Measurements from ENCODE around the gene TMEM165. TPM values are rescaled to one million over a fixed set of nuclear protein-coding genes. Genes with fewer than 3 reads are reported as not detected.

TMEM165 gene
- total RNA-seq, 1 experiment from 2014 or later = 90.4 TPM

DNA sequence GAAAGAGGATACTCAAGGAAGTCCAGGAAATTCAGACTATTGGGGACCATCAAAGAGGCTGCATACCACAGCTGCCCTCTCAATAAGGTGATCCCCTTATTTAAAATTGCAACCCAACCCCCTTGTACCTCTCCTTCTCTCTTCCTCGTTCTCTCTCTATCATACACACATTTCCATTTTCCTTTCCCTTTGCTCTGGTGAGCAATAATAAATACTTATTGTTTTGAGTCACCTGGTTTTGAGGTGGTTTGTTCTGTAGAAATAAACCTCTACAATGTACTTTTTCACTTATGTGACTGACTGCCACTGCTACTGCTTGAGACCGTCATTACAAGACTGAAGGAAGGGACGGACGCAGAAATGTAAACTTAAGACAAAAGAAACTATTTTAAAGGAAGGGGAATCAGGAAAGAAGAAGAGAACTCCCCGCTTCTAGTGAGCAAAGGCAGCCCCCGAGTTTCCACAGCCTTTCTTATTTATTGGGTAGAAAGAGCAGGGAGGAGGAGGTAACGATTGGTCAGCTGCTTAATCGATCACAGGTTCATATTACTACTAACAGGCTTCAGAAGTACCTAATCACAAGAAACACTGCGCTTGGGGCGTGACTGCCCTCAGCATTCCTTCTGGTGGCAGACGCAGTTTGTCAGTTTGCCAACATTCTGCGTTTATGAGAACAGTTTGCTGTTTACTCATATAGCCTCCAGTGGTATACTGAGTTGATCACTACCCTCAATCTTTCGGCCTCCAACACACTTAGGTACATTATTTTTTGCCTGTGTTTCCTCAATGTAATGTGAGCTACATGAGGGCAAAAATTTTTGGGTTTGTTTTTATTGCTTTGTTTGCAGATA is 16.9 kb upstream of the TMEM165 start:
- no peaks in the 10 kb centered on the region for H3K4me1 Mint-ChIP-seq (ENCODE audit: low read depth, unreplicated experiment)
- no peaks in the 10 kb centered on the region for H3K27me3 Mint-ChIP-seq (ENCODE audit: insufficient read depth, unreplicated experiment)
- intact Hi-C loops (cut with micrococcal nuclease; ENCODE audit: unreplicated experiment) = no loop called here
- Histone ChIP-seq H3K4me1 (no peaks in the 10 kb centered on the region), H3K9me3 (no peaks in the 10 kb centered on the region), H3K36me3 (ENCODE audit: control insufficient read depth, insufficient read depth, low read length) (no peaks in the 10 kb centered on the region), H3K4me3 (ENCODE audit: low read depth, low read length) (no peak overlapping the region), H3K27me3 (replicated peaks; ENCODE audit: control insufficient read depth, insufficient read depth, low read length) (no peaks in the 10 kb centered on the region)
- H3K36me3 Mint-ChIP-seq (ENCODE audit: insufficient read depth, unreplicated experiment) = no peaks in the 10 kb centered on the region
- BruUV-seq (replicated peaks) = no TSS peak
- H3K27ac Mint-ChIP-seq (ENCODE audit: unreplicated experiment) = no peak overlapping the region
- no peak overlapping the region for H3K4me3 Mint-ChIP-seq (ENCODE audit: unreplicated experiment)
- no peaks in the 10 kb centered on the region for H3K9me3 Mint-ChIP-seq (ENCODE audit: unreplicated experiment)
- ChIA-PET CTCF (interaction anchor here (1.0 kb wide), 1 partner anchor 435 kb away, joined by 3 read pairs; no protein-coding TSS in a partner anchor), POLR2A (no interaction called here)
- DNase-seq = no peak
- TF ChIP-seq, protein P1, sequence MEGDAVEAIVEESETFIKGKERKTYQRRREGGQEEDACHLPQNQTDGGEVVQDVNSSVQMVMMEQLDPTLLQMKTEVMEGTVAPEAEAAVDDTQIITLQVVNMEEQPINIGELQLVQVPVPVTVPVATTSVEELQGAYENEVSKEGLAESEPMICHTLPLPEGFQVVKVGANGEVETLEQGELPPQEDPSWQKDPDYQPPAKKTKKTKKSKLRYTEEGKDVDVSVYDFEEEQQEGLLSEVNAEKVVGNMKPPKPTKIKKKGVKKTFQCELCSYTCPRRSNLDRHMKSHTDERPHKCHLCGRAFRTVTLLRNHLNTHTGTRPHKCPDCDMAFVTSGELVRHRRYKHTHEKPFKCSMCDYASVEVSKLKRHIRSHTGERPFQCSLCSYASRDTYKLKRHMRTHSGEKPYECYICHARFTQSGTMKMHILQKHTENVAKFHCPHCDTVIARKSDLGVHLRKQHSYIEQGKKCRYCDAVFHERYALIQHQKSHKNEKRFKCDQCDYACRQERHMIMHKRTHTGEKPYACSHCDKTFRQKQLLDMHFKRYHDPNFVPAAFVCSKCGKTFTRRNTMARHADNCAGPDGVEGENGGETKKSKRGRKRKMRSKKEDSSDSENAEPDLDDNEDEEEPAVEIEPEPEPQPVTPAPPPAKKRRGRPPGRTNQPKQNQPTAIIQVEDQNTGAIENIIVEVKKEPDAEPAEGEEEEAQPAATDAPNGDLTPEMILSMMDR (IDR thresholded peaks at IDR 0.05; ENCODE audit: insufficient read depth in 1 of 2, low read depth in 1 of 2, low read length in 1 of 2, severe bottlenecking in 1 of 2, unreplicated experiment in 1 of 2) = no peak

DNA sequence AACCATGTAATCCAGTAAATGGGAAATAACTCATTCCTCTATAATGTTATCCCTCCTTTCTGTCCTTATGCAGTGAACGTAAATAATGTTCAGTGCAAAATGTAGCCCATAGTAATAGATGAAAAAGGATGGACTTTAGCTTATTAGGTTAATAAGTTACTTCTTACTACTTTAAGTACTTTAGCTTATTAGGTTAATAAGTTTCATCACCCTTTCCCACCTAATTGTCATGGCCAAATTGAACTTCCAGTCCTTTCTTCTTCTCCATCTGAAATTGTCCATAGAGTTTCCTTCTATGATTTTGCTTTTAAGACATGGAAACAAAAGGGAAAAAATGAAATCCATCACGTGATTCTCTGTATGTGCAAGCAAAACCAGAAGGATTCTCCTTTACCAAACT is 15.2 kb upstream of the TMEM165 start:
- DNase-seq = no peak
- peaks cover 6% of the 10 kb centered on the region for H3K4me1 ChIP-seq
- H3K4me1 Mint-ChIP-seq (ENCODE audit: low read depth, unreplicated experiment) = peaks cover 7% of the 10 kb centered on the region
- no peaks in the 10 kb centered on the region for H3K36me3 Mint-ChIP-seq (ENCODE audit: insufficient read depth, unreplicated experiment)
- ChIA-PET CTCF (no interaction called here), POLR2A (no interaction called here)
- H3K27me3 Mint-ChIP-seq (ENCODE audit: insufficient read depth, unreplicated experiment) = no peaks in the 10 kb centered on the region
- no peaks in the 10 kb centered on the region for H3K9me3 ChIP-seq
- no peak overlapping the region for H3K4me3 Mint-ChIP-seq (ENCODE audit: unreplicated experiment)
- H3K27me3 ChIP-seq (replicated peaks; ENCODE audit: control insufficient read depth, insufficient read depth, low read length) = no peaks in the 10 kb centered on the region
- H3K27ac Mint-ChIP-seq (ENCODE audit: unreplicated experiment) = no peak overlapping the region
- no peaks in the 10 kb centered on the region for H3K9me3 Mint-ChIP-seq (ENCODE audit: unreplicated experiment)
- H3K4me3 ChIP-seq (ENCODE audit: low read depth, low read length) = no peak overlapping the region
- TF ChIP-seq, protein P1 (IDR thresholded peaks at IDR 0.05; ENCODE audit: insufficient read depth in 1 of 2, low read depth in 1 of 2, low read length in 1 of 2, severe bottlenecking in 1 of 2, unreplicated experiment in 1 of 2) = no peak
- BruUV-seq (replicated peaks) = no TSS peak
- intact Hi-C loops (cut with micrococcal nuclease; ENCODE audit: unreplicated experiment) = no loop called here
- no peaks in the 10 kb centered on the region for H3K36me3 ChIP-seq (ENCODE audit: control insufficient read depth, insufficient read depth, low read length)

DNA sequence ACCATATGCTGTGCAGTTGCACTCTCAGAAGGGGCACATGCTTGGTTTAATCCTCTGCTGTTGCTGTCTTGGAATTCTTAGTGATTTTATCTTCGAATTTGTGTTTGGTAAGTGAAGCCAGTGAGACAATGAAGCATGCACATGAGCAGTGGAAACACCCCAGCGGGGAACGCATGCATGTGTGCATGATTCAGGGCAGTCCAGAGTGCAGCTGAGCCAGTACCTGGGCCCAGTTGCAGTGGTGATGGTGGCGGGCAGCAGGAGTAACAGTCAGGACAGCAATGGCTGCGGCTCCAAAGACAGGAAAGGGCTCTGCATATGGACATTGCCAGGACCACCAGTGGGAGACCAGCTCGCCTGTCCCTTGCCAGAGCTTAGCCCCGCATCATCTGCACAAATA is 14.3 kb upstream of the TMEM165 start:
- H3K4me1 Mint-ChIP-seq (ENCODE audit: low read depth, unreplicated experiment) = peaks cover 16% of the 10 kb centered on the region
- Histone ChIP-seq H3K4me3 (ENCODE audit: low read depth, low read length) (no peak overlapping the region), H3K27me3 (replicated peaks; ENCODE audit: control insufficient read depth, insufficient read depth, low read length) (no peaks in the 10 kb centered on the region), H3K9me3 (no peaks in the 10 kb centered on the region), H3K4me1 (peaks cover 15% of the 10 kb centered on the region), H3K36me3 (ENCODE audit: control insufficient read depth, insufficient read depth, low read length) (no peaks in the 10 kb centered on the region)
- CTCF ChIA-PET = no interaction called here
- no peaks in the 10 kb centered on the region for H3K36me3 Mint-ChIP-seq (ENCODE audit: insufficient read depth, unreplicated experiment)
- POLR2A ChIA-PET = no interaction called here
- H3K4me3 Mint-ChIP-seq (ENCODE audit: unreplicated experiment) = no peak overlapping the region
- intact Hi-C loops (cut with micrococcal nuclease; ENCODE audit: unreplicated experiment) = no loop called here
- H3K27ac Mint-ChIP-seq (ENCODE audit: unreplicated experiment) = no peak overlapping the region
- no peaks in the 10 kb centered on the region for H3K9me3 Mint-ChIP-seq (ENCODE audit: unreplicated experiment)
- no peak for DNase-seq
- no peaks in the 10 kb centered on the region for H3K27me3 Mint-ChIP-seq (ENCODE audit: insufficient read depth, unreplicated experiment)
- TF ChIP-seq, protein P1 (IDR thresholded peaks at IDR 0.05; ENCODE audit: insufficient read depth in 1 of 2, low read depth in 1 of 2, low read length in 1 of 2, severe bottlenecking in 1 of 2, unreplicated experiment in 1 of 2) = no peak
- no TSS peak for BruUV-seq (replicated peaks)
